HCT116 (cell line): ENCODE results near the gene DAZAP2. TPM values are rescaled to one million over a fixed set of nuclear protein-coding genes. Genes with fewer than 3 reads are reported as not detected.

Experiments used
- ATAC-seq: fragments of 200-7000 bp; cut with Tn5 transposase; 2 replicates; pipeline ENCODE4 v1.9.1; 2020; ENCODE audit warnings: mild to moderate bottlenecking, moderate library complexity
- BruUV-seq: library from RNA; stranded (reverse); fragments of 400-500 nt; replicated peaks from 2 replicates; lab custom pipeline; 2021; lab: Mats Ljungman, UMichigan
- CTCF ChIA-PET: fragments of 300-600 bp; sonication (Branson Sonifier 250); formaldehyde crosslinking; loops from one replicate; lab custom pipeline; 2021; ENCODE audit warnings: antibody characterized with exemption; lab: Charles Lee
- POLR2A ChIA-PET: fragments of 300-600, 350-600 bp; sonication (Branson Sonifier 250); formaldehyde crosslinking; loops from one replicate; lab custom pipeline; 2021; ENCODE audit warnings: antibody characterized with exemption; lab: Charles Lee
- RAD21 ChIA-PET, 2 experiments: fragments of 300-600 bp; sonication (Branson Sonifier 250); formaldehyde crosslinking; loops; one replicate each; lab custom pipeline; 2023; ENCODE audit warnings: low total read pairs in 2 of 2; ENCODE audit not compliant: uncharacterized antibody in 2 of 2, unreplicated experiment in 2 of 2, low non-redundant PET in 1 of 2; lab: Charles Lee
- DNase-seq: peaks from one replicate; pipeline ENCODE4 v3.0.0-alpha.2; 2010; ENCODE audit warnings: low read depth, low spot score
- H2AFZ ChIP-seq: fragments of 200-600 bp; shearing (Covaris generic), sonication (generic); 2 replicates; pipeline ENCODE4 v1.6.1; 2017; ENCODE audit warnings: low read depth, mixed run types, mixed read lengths, antibody characterized with exemption, low read length; ENCODE audit not compliant: poor library complexity, severe bottlenecking
- H3K27ac ChIP-seq: 2 replicates; pipeline ENCODE4 v1.5.1; 2012; ENCODE audit warnings: low read depth, low read length
- H3K27me3 ChIP-seq: fragments of 200-600 bp; sonication (generic); 2 replicates; pipeline ENCODE4 v1.6.1; 2016; ENCODE audit warnings: mixed run types, low read length, mixed read lengths; ENCODE audit not compliant: insufficient read depth
- H3K36me3 ChIP-seq, 2 experiments: fragments of 200-500 bp in 1 of 2; fragments of 200-600 bp in 1 of 2; sonication (Bioruptor generic) in 1 of 2; sonication (generic) in 1 of 2; 2 replicates each; pipeline versions ENCODE4 v1.5.1 to v1.6.1; 2014 to 2016; ENCODE audit warnings: low read length in 2 of 2, inconsistent platforms in 1 of 2, mixed read lengths in 1 of 2, mixed run types in 1 of 2; ENCODE audit not compliant: insufficient read depth in 2 of 2, control insufficient read depth in 1 of 2
- H3K4me1 ChIP-seq, 2 experiments: fragments of 200-600 bp in 1 of 2; sonication (generic) in 1 of 2; 2 replicates each; pipeline versions ENCODE4 v1.5.1 to v1.6.1; 2012 to 2017; ENCODE audit warnings: low read length in 2 of 2, inconsistent platforms in 1 of 2, mild to moderate bottlenecking in 1 of 2, mixed read lengths in 1 of 2, mixed run types in 1 of 2, moderate library complexity in 1 of 2; ENCODE audit not compliant: insufficient read depth in 2 of 2, control insufficient read depth in 1 of 2
- H3K4me2 ChIP-seq: fragments of 200-600 bp; sonication (generic); 2 replicates; pipeline ENCODE4 v1.6.1; 2017; ENCODE audit warnings: mixed run types, low read length, mixed read lengths
- H3K4me3 ChIP-seq, 2 experiments: fragments of 200-600 bp in 1 of 2; sonication (generic) in 1 of 2; replicated peaks in 1 of 2; 2 replicates each; pipeline ENCODE4 v1.5.1; 2011 to 2016; ENCODE audit warnings: low read length in 2 of 2, control low read depth in 1 of 2, low read depth in 1 of 2, mild to moderate bottlenecking in 1 of 2, mixed read lengths in 1 of 2, mixed run types in 1 of 2
- H3K79me2 ChIP-seq: fragments of 200-600 bp; sonication (generic); 2 replicates; pipeline ENCODE4 v1.6.1; 2017; ENCODE audit warnings: mild to moderate bottlenecking, mixed run types, low read length, moderate library complexity, mixed read lengths; ENCODE audit not compliant: insufficient read depth
- H3K9ac ChIP-seq: fragments of 200-600 bp; sonication (generic); 2 replicates; pipeline ENCODE4 v1.6.1; 2016; ENCODE audit warnings: low read length, mixed read lengths
- H3K9me2 ChIP-seq: fragments of 200-600 bp; sonication (generic), shearing (Covaris generic); 2 replicates; pipeline ENCODE4 v1.6.1; 2017; ENCODE audit warnings: mixed run types, mild to moderate bottlenecking, moderate library complexity; ENCODE audit not compliant: insufficient read depth
- H3K9me3 ChIP-seq, 2 experiments: fragments of 200-500 bp in 1 of 2; fragments of 200-600 bp in 1 of 2; sonication (Bioruptor generic) in 1 of 2; sonication (generic) in 1 of 2; 2 replicates each; pipeline ENCODE4 v1.6.1; 2014 to 2017; ENCODE audit warnings: low read length in 2 of 2, mixed read lengths in 2 of 2, inconsistent platforms in 1 of 2, low read depth in 1 of 2, mild to moderate bottlenecking in 1 of 2, mixed run types in 1 of 2, moderate library complexity in 1 of 2; ENCODE audit not compliant: control insufficient read depth in 1 of 2, insufficient read depth in 1 of 2
- H4K20me1 ChIP-seq: fragments of 200-600 bp; sonication (generic), shearing (Covaris generic); 2 replicates; pipeline ENCODE4 v1.6.1; 2017; ENCODE audit warnings: mixed run types, mild to moderate bottlenecking, moderate library complexity; ENCODE audit not compliant: insufficient read depth
- ATF3 ChIP-seq: IDR thresholded peaks from 2 replicates; pipeline ENCODE4 v1.6.1; 2012
- CEBPB ChIP-seq: IDR thresholded peaks from 2 replicates; pipeline ENCODE4 v1.6.1; 2012; ENCODE audit warnings: low read depth
- EGR1 ChIP-seq: IDR thresholded peaks from 2 replicates; pipeline ENCODE4 v1.6.1; 2012; ENCODE audit warnings: low read depth
- ELF1 ChIP-seq: IDR thresholded peaks from 2 replicates; pipeline ENCODE4 v1.6.1; 2012; ENCODE audit warnings: low read depth, borderline replicate concordance
- EZH2 ChIP-seq: fragments of 200-600 bp; sonication (generic); IDR thresholded peaks from 2 replicates; pipeline ENCODE4 v1.6.1; 2017; ENCODE audit warnings: antibody characterized with exemption, mixed run types
- EZH2phosphoT487 ChIP-seq: fragments of 200-600 bp; IDR thresholded peaks from 2 replicates; pipeline ENCODE4 v1.6.1; 2018; ENCODE audit warnings: antibody characterized with exemption, borderline replicate concordance
- FOSL1 ChIP-seq: IDR thresholded peaks from 2 replicates; pipeline ENCODE4 v1.6.1; 2012; ENCODE audit warnings: low read depth
- JUND ChIP-seq: IDR thresholded peaks from 2 replicates; pipeline ENCODE4 v1.6.1; 2012
- POLR2A ChIP-seq: IDR thresholded peaks from 2 replicates; pipeline ENCODE4 v1.7.0; 2011; ENCODE audit warnings: borderline replicate concordance; ENCODE audit not compliant: insufficient read depth, insufficient read length; ENCODE audit errors: extremely low read depth
- POLR2AphosphoS5 ChIP-seq: IDR thresholded peaks from 2 replicates; pipeline ENCODE4 v1.6.1; 2011; ENCODE audit warnings: mild to moderate bottlenecking, low read depth, low read length, moderate library complexity
- RAD21 ChIP-seq: IDR thresholded peaks from 2 replicates; pipeline ENCODE4 v1.6.1; 2012; ENCODE audit warnings: low read depth, mild to moderate bottlenecking
- SIN3A ChIP-seq: IDR thresholded peaks from 2 replicates; pipeline ENCODE4 v1.6.1; 2012; ENCODE audit warnings: low read depth
- SP1 ChIP-seq: IDR thresholded peaks from 2 replicates; pipeline ENCODE4 v1.6.1; 2012; ENCODE audit warnings: low read depth
- YY1 ChIP-seq: IDR thresholded peaks from 2 replicates; pipeline ENCODE4 v1.6.1; 2011; ENCODE audit warnings: low read length, low read depth, moderate library complexity, mild to moderate bottlenecking; ENCODE audit not compliant: insufficient replicate concordance; ENCODE audit errors: extremely low read depth
- ZFX ChIP-seq: fragments of 450-650 bp; IDR thresholded peaks from 2 replicates; pipeline ENCODE4 v1.6.1; 2017
- intact Hi-C: fragments of 100-400 bp; cut with micrococcal nuclease; formaldehyde crosslinking; loops from 2 replicates; pipeline ENCODE4 v1.10.0; 2022
- total RNA-seq: library from RNA; stranded (reverse); gene quantifications from one replicate; pipeline ENCODE4 v1.2.1, GENCODE V29; 2021; ENCODE audit not compliant: unreplicated experiment
- TF ChIP-seq, protein P1 (sequence below), 3 experiments: fragments of 200-600 bp in 1 of 3; sonication (generic) in 1 of 3; IDR thresholded peaks in 2 of 3; conservative IDR thresholded peaks in 1 of 3; 2 replicates each; pipeline ENCODE4 v1.5.1; 2012 to 2017; ENCODE audit warnings: low read depth in 2 of 3, low read length in 2 of 3, antibody characterized with exemption in 1 of 3, borderline replicate concordance in 1 of 3, control low read depth in 1 of 3, mild to moderate bottlenecking in 1 of 3, mixed read lengths in 1 of 3, mixed run types in 1 of 3, moderate library complexity in 1 of 3; ENCODE audit not compliant: insufficient read depth in 1 of 3
- TF ChIP-seq, protein P2 (sequence below): IDR thresholded peaks from 2 replicates; pipeline ENCODE4 v1.6.1; 2012

Gene DAZAP2
- total RNA-seq, 1 experiment from 2014 or later: 157 TPM

- H2AFZ ChIP-seq: no peak overlapping the region
- ChIA-PET POLR2A (no interaction called here), CTCF (no interaction called here), RAD21 (no interaction called here)
- H4K20me1 ChIP-seq: no peaks in the 10 kb centered on the region
- H3K4me1 ChIP-seq: no peaks in the 10 kb centered on the region
- TF ChIP-seq EZH2 (no peak), SP1 (no peak), YY1 (no peak), RAD21 (no peak), ELF1 (no peak), EZH2phosphoT487 (no peak), CEBPB (no peak), ATF3 (no peak), JUND (no peak), POLR2A (no peak), SIN3A (no peak), POLR2AphosphoS5 (no peak), FOSL1 (no peak), ZFX (no peak), EGR1 (no peak)
- TF ChIP-seq, protein P1, sequence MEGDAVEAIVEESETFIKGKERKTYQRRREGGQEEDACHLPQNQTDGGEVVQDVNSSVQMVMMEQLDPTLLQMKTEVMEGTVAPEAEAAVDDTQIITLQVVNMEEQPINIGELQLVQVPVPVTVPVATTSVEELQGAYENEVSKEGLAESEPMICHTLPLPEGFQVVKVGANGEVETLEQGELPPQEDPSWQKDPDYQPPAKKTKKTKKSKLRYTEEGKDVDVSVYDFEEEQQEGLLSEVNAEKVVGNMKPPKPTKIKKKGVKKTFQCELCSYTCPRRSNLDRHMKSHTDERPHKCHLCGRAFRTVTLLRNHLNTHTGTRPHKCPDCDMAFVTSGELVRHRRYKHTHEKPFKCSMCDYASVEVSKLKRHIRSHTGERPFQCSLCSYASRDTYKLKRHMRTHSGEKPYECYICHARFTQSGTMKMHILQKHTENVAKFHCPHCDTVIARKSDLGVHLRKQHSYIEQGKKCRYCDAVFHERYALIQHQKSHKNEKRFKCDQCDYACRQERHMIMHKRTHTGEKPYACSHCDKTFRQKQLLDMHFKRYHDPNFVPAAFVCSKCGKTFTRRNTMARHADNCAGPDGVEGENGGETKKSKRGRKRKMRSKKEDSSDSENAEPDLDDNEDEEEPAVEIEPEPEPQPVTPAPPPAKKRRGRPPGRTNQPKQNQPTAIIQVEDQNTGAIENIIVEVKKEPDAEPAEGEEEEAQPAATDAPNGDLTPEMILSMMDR (IDR thresholded peaks at IDR 0.05 in 2 of 3, conservative IDR thresholded peaks at IDR 0.05 in 1 of 3; ENCODE audit: borderline replicate concordance in 1 of 3, insufficient read depth in 1 of 3, low read depth in 2 of 3, low read length in 2 of 3): no peak
- TF ChIP-seq, protein P2, sequence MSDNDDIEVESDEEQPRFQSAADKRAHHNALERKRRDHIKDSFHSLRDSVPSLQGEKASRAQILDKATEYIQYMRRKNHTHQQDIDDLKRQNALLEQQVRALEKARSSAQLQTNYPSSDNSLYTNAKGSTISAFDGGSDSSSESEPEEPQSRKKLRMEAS: no peak
- no peak overlapping the region for H3K9ac ChIP-seq
- no peak overlapping the region for H3K4me3 ChIP-seq
- no peak for ATAC-seq
- H3K9me2 ChIP-seq: no peaks in the 10 kb centered on the region
- intact Hi-C loops: no loop called here
- DNase-seq: no peak
- no peak overlapping the region for H3K27ac ChIP-seq
- H3K27me3 ChIP-seq: no peaks in the 10 kb centered on the region
- BruUV-seq: no TSS peak
- H3K36me3 ChIP-seq: no peaks in the 10 kb centered on the region
- H3K4me2 ChIP-seq: no peak overlapping the region
- no peaks in the 10 kb centered on the region for H3K79me2 ChIP-seq
- H3K9me3 ChIP-seq: no peaks in the 10 kb centered on the region
These were observed 14.0 kb upstream of the DAZAP2 start for GRCh38 chr12:51224625-51225024.
